AG09319 (cell line): Measurements from ENCODE around the gene ARRB1.

ENCODE experiments used
- DNase-seq: peaks from one replicate; pipeline ENCODE4 v3.0.0-alpha.2; 2010; ENCODE audit warnings: low read depth; ENCODE audit errors: extremely low read depth
- CTCF ChIP-seq: IDR thresholded peaks from 2 replicates; pipeline ENCODE4 v1.5.1; 2011; ENCODE audit warnings: low read depth, mild to moderate bottlenecking, inconsistent platforms, low read length, moderate library complexity

ARRB1 gene

GRCh38 chr11:75280770-75281468, 70.5 kb downstream of the ARRB1 start:
- TF ChIP-seq CTCF, result no peak
- no peak for DNase-seq

GRCh38 chr11:75280227-75280701, 71.2 kb downstream of the ARRB1 start:
- peak; percentile 97 for TF ChIP-seq CTCF
- DNase-seq, result no peak

- no peak for DNase-seq
- no peak for TF ChIP-seq CTCF
Observed at GRCh38 chr11:75279273-75279672, 72.2 kb downstream of the ARRB1 start.

- DNase-seq, result no peak
- TF ChIP-seq CTCF, result no peak
Observed at GRCh38 chr11:75277991-75278790, 73.3 kb downstream of the ARRB1 start.

GRCh38 chr11:75277211-75277805, 74.2 kb downstream of the ARRB1 start:
- no peak for TF ChIP-seq CTCF
- DNase-seq, result no peak

- DNase-seq, result no peak
- no peak for TF ChIP-seq CTCF
Observed at GRCh38 chr11:75276686-75277085, 74.8 kb downstream of the ARRB1 start.

- no peak for TF ChIP-seq CTCF
- no peak for DNase-seq
Observed at GRCh38 chr11:75276186-75276585, 75.3 kb downstream of the ARRB1 start.
